Measurements from ENCODE around the gene LILRB5.
"Not testable (repeated sequence)": the region's sequence is repeated elsewhere in the genome, so short reads cannot be mapped to it uniquely, and the experiment has no call there.

LILRB5 gene

GRCh38 chr19:54298357-54299125 lies 41.5 kb upstream of the LILRB5 start:
- Histone ChIP-seq H3K36me3 (ENCODE audit: low read depth) (no peaks in the 10 kb centered on the region), H3K9me3 (ENCODE audit: severe bottlenecking) (no peaks in the 10 kb centered on the region), H3K27ac (ENCODE audit: poor library complexity, severe bottlenecking) (no peak overlapping the region), H3K27me3 (ENCODE audit: insufficient read depth, poor library complexity, severe bottlenecking) (peaks cover 5% of the 10 kb centered on the region), H3K4me3 (ENCODE audit: severe bottlenecking) (no peak overlapping the region), H3K4me1 (ENCODE audit: insufficient read depth, poor library complexity, severe bottlenecking) (no peaks in the 10 kb centered on the region)
- ATAC-seq (ENCODE audit: low read depth) (no peak), DNase-seq (ENCODE audit: low spot score) (no peak)
- TF ChIP-seq CTCF (IDR thresholded peaks at IDR 0.05; ENCODE audit: poor library complexity, severe bottlenecking): no peak

- no peak for TF ChIP-seq CTCF (IDR thresholded peaks at IDR 0.05; ENCODE audit: poor library complexity, severe bottlenecking)
- DNase-seq (ENCODE audit: low spot score) (no peak), ATAC-seq (ENCODE audit: low read depth) (no peak)
- H3K4me1 ChIP-seq (ENCODE audit: insufficient read depth, poor library complexity, severe bottlenecking): no peaks in the 10 kb centered on the region
- H3K4me3 ChIP-seq (ENCODE audit: severe bottlenecking): no peak overlapping the region
- H3K27ac ChIP-seq (ENCODE audit: poor library complexity, severe bottlenecking): no peak overlapping the region
- H3K27me3 ChIP-seq (ENCODE audit: insufficient read depth, poor library complexity, severe bottlenecking): peaks cover 5% of the 10 kb centered on the region
- H3K36me3 ChIP-seq (ENCODE audit: low read depth): no peaks in the 10 kb centered on the region
- no peaks in the 10 kb centered on the region for H3K9me3 ChIP-seq (ENCODE audit: severe bottlenecking)
Observed at GRCh38 chr19:54297759-54298305, 40.8 kb upstream of the LILRB5 start.

- DNase-seq (ENCODE audit: low spot score) (no peak), ATAC-seq (ENCODE audit: low read depth) (no peak)
- Histone ChIP-seq H3K27ac (ENCODE audit: poor library complexity, severe bottlenecking) (no peak overlapping the region), H3K27me3 (ENCODE audit: insufficient read depth, poor library complexity, severe bottlenecking) (peaks cover 8% of the 10 kb centered on the region), H3K4me1 (ENCODE audit: insufficient read depth, poor library complexity, severe bottlenecking) (no peaks in the 10 kb centered on the region), H3K36me3 (ENCODE audit: low read depth) (no peaks in the 10 kb centered on the region), H3K9me3 (ENCODE audit: severe bottlenecking) (no peaks in the 10 kb centered on the region), H3K4me3 (ENCODE audit: severe bottlenecking) (no peak overlapping the region)
- no peak for TF ChIP-seq CTCF (IDR thresholded peaks at IDR 0.05; ENCODE audit: poor library complexity, severe bottlenecking)
Observed at GRCh38 chr19:54294539-54294938, 37.5 kb upstream of the LILRB5 start.

GRCh38 chr19:54289160-54289559 lies 32.1 kb upstream of the LILRB5 start:
- ATAC-seq (ENCODE audit: low read depth); H3K4me3 ChIP-seq (ENCODE audit: severe bottlenecking); H3K27ac ChIP-seq (ENCODE audit: poor library complexity, severe bottlenecking); H3K36me3 ChIP-seq (ENCODE audit: low read depth); H3K4me1 ChIP-seq (ENCODE audit: insufficient read depth, poor library complexity, severe bottlenecking); H3K9me3 ChIP-seq (ENCODE audit: severe bottlenecking); H3K27me3 ChIP-seq (ENCODE audit: insufficient read depth, poor library complexity, severe bottlenecking); DNase-seq (ENCODE audit: low spot score): not testable (repeated sequence)

- no peaks in the 10 kb centered on the region for H3K4me1 ChIP-seq (ENCODE audit: insufficient read depth, poor library complexity, severe bottlenecking)
- no peaks in the 10 kb centered on the region for H3K36me3 ChIP-seq (ENCODE audit: low read depth)
- ATAC-seq (ENCODE audit: low read depth) (no peak), DNase-seq (ENCODE audit: low spot score) (no peak)
- no peak overlapping the region for H3K4me3 ChIP-seq (ENCODE audit: severe bottlenecking)
- H3K9me3 ChIP-seq (ENCODE audit: severe bottlenecking): no peaks in the 10 kb centered on the region
- TF ChIP-seq CTCF (IDR thresholded peaks at IDR 0.05; ENCODE audit: poor library complexity, severe bottlenecking): no peak
- H3K27me3 ChIP-seq (ENCODE audit: insufficient read depth, poor library complexity, severe bottlenecking): peaks cover 8% of the 10 kb centered on the region
- H3K27ac ChIP-seq (ENCODE audit: poor library complexity, severe bottlenecking): no peak overlapping the region
Observed at GRCh38 chr19:54287456-54287855, 30.4 kb upstream of the LILRB5 start.

GRCh38 chr19:54286283-54286682 lies 29.2 kb upstream of the LILRB5 start:
- peaks cover 10% of the 10 kb centered on the region for H3K27me3 ChIP-seq (ENCODE audit: insufficient read depth, poor library complexity, severe bottlenecking)
- not testable (repeated sequence) for H3K27ac ChIP-seq (ENCODE audit: poor library complexity, severe bottlenecking); H3K4me3 ChIP-seq (ENCODE audit: severe bottlenecking); H3K36me3 ChIP-seq (ENCODE audit: low read depth); H3K9me3 ChIP-seq (ENCODE audit: severe bottlenecking); ATAC-seq (ENCODE audit: low read depth); H3K4me1 ChIP-seq (ENCODE audit: insufficient read depth, poor library complexity, severe bottlenecking); DNase-seq (ENCODE audit: low spot score)

- not testable (repeated sequence) for H3K9me3 ChIP-seq (ENCODE audit: severe bottlenecking); H3K27ac ChIP-seq (ENCODE audit: poor library complexity, severe bottlenecking); H3K36me3 ChIP-seq (ENCODE audit: low read depth); ATAC-seq (ENCODE audit: low read depth); H3K27me3 ChIP-seq (ENCODE audit: insufficient read depth, poor library complexity, severe bottlenecking); DNase-seq (ENCODE audit: low spot score); H3K4me3 ChIP-seq (ENCODE audit: severe bottlenecking); H3K4me1 ChIP-seq (ENCODE audit: insufficient read depth, poor library complexity, severe bottlenecking)
Observed at GRCh38 chr19:54285427-54286056, 28.5 kb upstream of the LILRB5 start.

Data from RWPE2 (cell line).